Lower leg skin (tissue), 4 donors: Measurements from ENCODE around the gene CHPF. TPM values are rescaled to one million over a fixed set of nuclear protein-coding genes. Genes with fewer than 3 reads are reported as not detected.

ENCODE experiments used
- DNase-seq, 2 donors: peaks; one replicate each; pipeline ENCODE4 v3.0.0-alpha.2; 2019; ENCODE audit warnings: low spot score in 2 of 2
- H3K4me3 ChIP-seq: fragments of 200-600 bp; sonication (generic); 2 replicates; pipeline ENCODE4 v1.5.1; 2017; ENCODE audit warnings: mild to moderate bottlenecking, low read depth; ENCODE audit not compliant: poor library complexity, severe bottlenecking
- CTCF ChIP-seq, 3 donors: fragments of 450-650 bp; IDR thresholded peaks; one replicate each; pipeline ENCODE4 v1.5.1; 2016; ENCODE audit warnings: antibody characterized with exemption in 3 of 3, mild to moderate bottlenecking in 3 of 3, moderate library complexity in 2 of 3
- POLR2A ChIP-seq, 2 donors: fragments of 450-650 bp; IDR thresholded peaks; one replicate each; pipeline ENCODE4 v1.6.1; 2016 to 2017; ENCODE audit warnings: antibody characterized with exemption in 2 of 2, mild to moderate bottlenecking in 1 of 2, moderate library complexity in 1 of 2
- WGBS, 2 donors: methylation state at CpG; one replicate each; pipeline ENCODE4 v1.1.5; 2018; 5-methylcytosine and 5-hydroxymethylcytosine counted together
- intact Hi-C: fragments of 100-400 bp; cut with DNase I; formaldehyde crosslinking; loops from one replicate; pipeline ENCODE4 v1.15.0; 2023; ENCODE audit warnings: low total_unique reads
- total RNA-seq, 4 donors: library from RNA; depleted of rRNA; stranded (reverse); fragments of >200 nt; gene quantifications; one replicate each; pipeline ENCODE4 v1.1.0, GENCODE V29; 2016

The CHPF gene
- total RNA-seq, 4 donors from 2014 or later: 37.8 to 73.1 (median 58.4) TPM

GRCh38 chr2:219538504-219538951, 5.1 kb downstream of the CHPF start:
- no peak for DNase-seq
- 74 to 75% methylated on average over 6 of the region's 6 CpGs for WGBS, 2 donors
- TF ChIP-seq CTCF (IDR thresholded peaks at IDR 0.05): no peak
- no peak for TF ChIP-seq POLR2A (IDR thresholded peaks at IDR 0.05)
- intact Hi-C loops: no loop called here
- H3K4me3 ChIP-seq: no peak overlapping the region

GRCh38 chr2:219537657-219538488, 5.7 kb downstream of the CHPF start:
- WGBS, 2 donors: 44 to 56% methylated on average over 13 to 14 of the region's 15 CpGs
- DNase-seq: no peak
- TF ChIP-seq CTCF (IDR thresholded peaks at IDR 0.05) (no peak), POLR2A (IDR thresholded peaks at IDR 0.05) (no peak)
- no peak overlapping the region for H3K4me3 ChIP-seq
- intact Hi-C loops: no loop called here

GRCh38 chr2:219536967-219537366, 6.6 kb downstream of the CHPF start:
- H3K4me3 ChIP-seq: no peak overlapping the region
- DNase-seq: no peak
- intact Hi-C loops: no loop called here
- TF ChIP-seq CTCF (IDR thresholded peaks at IDR 0.05) (no peak), POLR2A (IDR thresholded peaks at IDR 0.05) (no peak)
- 49 to 60% methylated on average over 9 of the region's 9 CpGs for WGBS, 2 donors

GRCh38 chr2:219536425-219536824, 7.2 kb downstream of the CHPF start:
- 77 to 83% methylated on average over 15 to 16 of the region's 16 CpGs for WGBS, 2 donors
- no peak for DNase-seq
- H3K4me3 ChIP-seq: no peak overlapping the region
- intact Hi-C loops: no loop called here
- TF ChIP-seq CTCF (IDR thresholded peaks at IDR 0.05) (no peak), POLR2A (IDR thresholded peaks at IDR 0.05) (no peak)

- no peak for DNase-seq
- no peak for TF ChIP-seq POLR2A (IDR thresholded peaks at IDR 0.05)
- no peak for TF ChIP-seq CTCF (IDR thresholded peaks at IDR 0.05)
- H3K4me3 ChIP-seq: no peak overlapping the region
- intact Hi-C loops: loop anchor here (5.0 kb wide), 1 partner anchor 127 kb away; no protein-coding TSS in a partner anchor
- WGBS, 2 donors: 81 to 90% methylated on average over 6 of the region's 6 CpGs
Measured at GRCh38 chr2:219533930-219534661, 9.5 kb downstream of the CHPF start.
